HepG2 (cell line): Measurements from ENCODE around the gene MCFD2. TPM values are rescaled to one million over a fixed set of nuclear protein-coding genes. Genes with fewer than 3 reads are reported as not detected.
A peak's percentile ranks its signal among the peaks of the same experiment; 100 is the strongest.

Experiments used
- ATF2 ChIP-seq: sonication (generic); formaldehyde crosslinking; IDR thresholded peaks from 2 replicates; pipeline ENCODE4 v1.4.0; 2020; ENCODE audit warnings: missing genetic modification reagents
- ATF4 ChIP-seq, 2 experiments: fragments of 450-650 bp in 1 of 2; sonication (generic) in 1 of 2; formaldehyde crosslinking; IDR thresholded peaks; 2 replicates each; pipeline versions ENCODE4 v1.5.0 to v1.8.0; 2020 to 2022; ENCODE audit warnings: mild to moderate bottlenecking in 1 of 2, missing genetic modification reagents in 1 of 2
- CENPX ChIP-seq: sonication (generic); formaldehyde crosslinking; IDR thresholded peaks from 2 replicates; pipeline ENCODE4 v1.9.0; 2021; ENCODE audit warnings: mild to moderate bottlenecking, missing genetic modification reagents, moderate library complexity
- DR1 ChIP-seq: sonication (generic); formaldehyde crosslinking; IDR thresholded peaks from 2 replicates; pipeline ENCODE4 v1.8.0; 2021; ENCODE audit warnings: mild to moderate bottlenecking, missing genetic modification reagents, inconsistent platforms
- MXD3 ChIP-seq: IDR thresholded peaks from 2 replicates; pipeline ENCODE4 v1.6.1; 2016; ENCODE audit warnings: mild to moderate bottlenecking, missing biosample characterization, missing genetic modification reagents
- RELA ChIP-seq: sonication (generic); formaldehyde crosslinking; IDR thresholded peaks from 2 replicates; pipeline ENCODE4 v1.4.0; 2020; ENCODE audit warnings: missing genetic modification reagents
- TAF15 ChIP-seq: fragments of 200-400 bp; formaldehyde crosslinking; IDR thresholded peaks from one replicate; pipeline ENCODE4 v1.6.1; 2018; ENCODE audit warnings: mild to moderate bottlenecking, low read depth, low read length; ENCODE audit not compliant: poor library complexity, severe bottlenecking
- USF2 ChIP-seq, 2 experiments: sonication (generic) in 1 of 2; formaldehyde crosslinking in 1 of 2; IDR thresholded peaks; 2 replicates each; pipeline versions ENCODE4 v1.5.1 to v1.6.1; 2011 to 2020; ENCODE audit warnings: borderline replicate concordance in 1 of 2, low read depth in 1 of 2, low read length in 1 of 2, mild to moderate bottlenecking in 1 of 2, missing genetic modification reagents in 1 of 2, moderate library complexity in 1 of 2
- XBP1 ChIP-seq: sonication (generic); formaldehyde crosslinking; IDR thresholded peaks from 2 replicates; pipeline ENCODE4 v1.5.0; 2020; ENCODE audit warnings: missing genetic modification reagents
- ZBTB33 ChIP-seq: sonication (generic); formaldehyde crosslinking; IDR thresholded peaks from 2 replicates; pipeline ENCODE4 v1.4.0; 2020; ENCODE audit warnings: missing genetic modification reagents
- ZMAT3 ChIP-seq: sonication (generic); formaldehyde crosslinking; conservative IDR thresholded peaks from 2 replicates; pipeline ENCODE4 v1.7.0; 2021; ENCODE audit warnings: missing genetic modification reagents
- ZNF101 ChIP-seq: sonication (generic); formaldehyde crosslinking; IDR thresholded peaks from 2 replicates; pipeline ENCODE4 v1.4.0; 2020; ENCODE audit warnings: mild to moderate bottlenecking, low read depth, missing genetic modification reagents, borderline replicate concordance
- ZNF296 ChIP-seq: sonication (generic); formaldehyde crosslinking; conservative IDR thresholded peaks from 2 replicates; pipeline ENCODE4 v1.5.0; 2020; ENCODE audit warnings: mild to moderate bottlenecking, missing genetic modification reagents
- ZNF567 ChIP-seq: sonication (generic); formaldehyde crosslinking; IDR thresholded peaks from 2 replicates; pipeline ENCODE4 v1.8.1; 2023; ENCODE audit warnings: mild to moderate bottlenecking, missing genetic modification reagents, borderline replicate concordance
- ZNF572 ChIP-seq: sonication (generic); formaldehyde crosslinking; IDR thresholded peaks from 2 replicates; pipeline ENCODE4 v1.5.1; 2020; ENCODE audit warnings: mild to moderate bottlenecking, missing genetic modification reagents
- ZNF687 ChIP-seq: sonication (generic); formaldehyde crosslinking; IDR thresholded peaks from 2 replicates; pipeline ENCODE4 v1.5.1; 2020; ENCODE audit warnings: mild to moderate bottlenecking, missing genetic modification reagents, moderate library complexity
- polyA plus RNA-seq, 8 experiments: library from polyadenylated mRNA; depleted of rRNA in 3 of 8; stranded (reverse) in 7 of 8; unstranded in 1 of 8; fragments of >200 nt; fragmentation: Illumina TruSeq in 4 of 8; extraction: Trizol in 4 of 8; gene quantifications; 2 replicates each; pipeline versions ENCODE4 v1.2.1 to v1.2.3, GENCODE V29; 2011 to 2016; ENCODE audit warnings: low read depth in 4 of 8, missing spikeins in 1 of 8, mixed read lengths in 1 of 8; ENCODE audit not compliant: insufficient read depth in 1 of 8
- total RNA-seq, 5 experiments: library from RNA; depleted of rRNA; stranded (reverse); fragments of >200 nt; fragmentation: Illumina TruSeq; extraction: Trizol; gene quantifications; 2 replicates each; pipeline ENCODE4 v1.2.3, GENCODE V29; 2016; ENCODE audit warnings: low read depth in 1 of 5

The MCFD2 gene
- total and polyA plus RNA-seq, 2 of the 13 experiments (the other 11 are each of a cell fraction or from before 2014, with no cell fraction given) = 183 to 232 TPM

GRCh38 chr2:46913471-46914381, 1.9 kb downstream of the MCFD2 start (continued):
- peak; percentile 86 for TF ChIP-seq ZBTB33
- TF ChIP-seq ZNF687 = peak; percentile 81
- TF ChIP-seq USF2 (IDR thresholded peaks at IDR 0.05; ENCODE audit: low read depth, low read length) = no peak
- TF ChIP-seq USF2 (CRISPR knock-in tag; IDR thresholded peaks at IDR 0.05; ENCODE audit: borderline replicate concordance) = no peak
- 0 out of 2 replicates have a peak, but pooled peaks have one; percentile 43 for TF ChIP-seq ATF2 (CRISPR knock-in tag)
- no peak for TF ChIP-seq ZNF101
- TF ChIP-seq ZNF296 (CRISPR knock-in tag) = 0 out of 2 replicates have a peak, but pooled peaks have one; percentile 37
- TF ChIP-seq MXD3 = no peak
- no peak for TF ChIP-seq DR1 (CRISPR knock-in tag)
- TF ChIP-seq CENPX (CRISPR knock-in tag) = no peak
- no peak for TF ChIP-seq RELA
- TF ChIP-seq ATF4 (CRISPR knock-in tag; IDR thresholded peaks at IDR 0.05) = peak; percentile 79 to 98
- TF ChIP-seq XBP1 = no peak
- no peak for TF ChIP-seq TAF15
- no peak for TF ChIP-seq ZNF567 (CRISPR knock-in tag)
- TF ChIP-seq ZNF572 (CRISPR knock-in tag) = no peak
- no peak for TF ChIP-seq ZMAT3 (CRISPR knock-in tag)
